NCI-H226 (cell line): ENCODE measurements around the gene ARHGEF40.

ENCODE experiments used
- DNase-seq: peaks from one replicate; pipeline ENCODE4 v3.0.0-alpha.2; 2015

ARHGEF40 gene

GRCh38 chr14:21060614-21061346, 9.3 kb upstream of the ARHGEF40 start:
- no peak for DNase-seq

- DNase-seq: peak; percentile 0
These were observed 8.8 kb upstream of the ARHGEF40 start for GRCh38 chr14:21061347-21061668.

DNA sequence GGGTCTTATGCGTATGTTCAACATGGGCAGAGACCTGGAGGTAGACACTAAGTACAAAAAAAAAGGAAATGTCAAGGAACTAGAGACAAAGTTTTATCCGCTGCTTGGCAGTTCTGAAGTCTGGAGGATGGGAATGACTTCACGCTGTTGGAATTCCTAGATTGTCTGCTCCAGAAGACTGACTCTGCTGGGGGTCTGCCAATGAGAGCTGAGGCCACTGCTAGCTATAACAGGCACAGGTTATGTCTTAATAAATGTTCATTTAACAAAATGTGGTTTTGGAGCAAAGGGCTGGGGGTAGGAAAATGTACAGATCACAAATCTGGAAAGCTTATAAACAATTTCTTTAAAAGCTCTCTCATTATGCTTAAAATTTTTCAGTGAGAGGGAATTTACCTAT, 6.6 kb upstream of the ARHGEF40 start:
- DNase-seq: peak; percentile 81

- peak; percentile 3 for DNase-seq
These were observed 3.1 kb upstream of the ARHGEF40 start for GRCh38 chr14:21066882-21067502.

DNA sequence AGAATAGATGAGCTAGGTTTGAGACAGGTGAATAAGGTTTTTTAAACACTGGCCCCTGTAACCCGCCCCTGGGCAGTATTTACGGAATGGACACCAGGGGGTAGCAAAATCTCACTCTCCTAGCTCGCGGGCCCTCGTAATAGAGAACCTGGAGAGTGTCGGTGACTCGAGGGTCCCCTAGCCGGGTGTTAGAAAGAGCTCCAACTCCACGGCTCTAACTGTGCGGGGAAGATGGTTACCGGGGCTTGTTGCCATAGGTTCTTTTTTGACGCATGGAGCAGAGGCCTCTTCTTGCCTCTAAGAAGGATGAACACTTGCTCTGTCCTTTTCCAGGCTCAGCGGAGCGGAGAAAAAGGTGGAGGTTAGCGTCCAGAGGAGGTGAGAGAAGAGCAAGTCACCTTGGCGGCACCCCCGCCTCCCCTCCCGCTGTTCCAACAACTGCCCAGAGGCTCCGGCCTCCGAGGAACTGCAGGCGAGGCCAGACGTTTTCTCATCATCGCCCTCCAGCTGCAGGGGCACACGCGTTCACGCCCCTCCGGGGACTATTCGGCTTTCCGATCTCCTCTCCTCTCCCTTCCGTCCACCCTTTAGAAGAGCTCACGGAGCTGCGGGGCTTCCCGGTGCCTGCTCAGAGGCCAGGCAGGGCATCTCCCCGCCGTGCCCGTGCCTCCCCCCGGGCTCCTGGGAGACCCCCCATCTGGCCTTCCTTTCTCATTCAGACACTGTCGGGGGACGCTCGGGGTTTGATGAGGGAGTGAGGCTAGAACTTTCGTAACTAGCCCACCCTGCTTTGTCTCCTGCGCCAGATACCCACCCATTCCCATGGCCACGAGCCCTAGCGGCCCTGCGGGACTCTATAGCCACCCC, 1.4 kb upstream of the ARHGEF40 start:
- DNase-seq: peak; percentile 16

- DNase-seq: no peak
These were observed 569 bp upstream of the ARHGEF40 start for GRCh38 chr14:21069388-21070082.

GRCh38 chr14:21070610-21071224, 613 bp downstream of the ARHGEF40 start:
- peak; percentile 59 for DNase-seq

DNA sequence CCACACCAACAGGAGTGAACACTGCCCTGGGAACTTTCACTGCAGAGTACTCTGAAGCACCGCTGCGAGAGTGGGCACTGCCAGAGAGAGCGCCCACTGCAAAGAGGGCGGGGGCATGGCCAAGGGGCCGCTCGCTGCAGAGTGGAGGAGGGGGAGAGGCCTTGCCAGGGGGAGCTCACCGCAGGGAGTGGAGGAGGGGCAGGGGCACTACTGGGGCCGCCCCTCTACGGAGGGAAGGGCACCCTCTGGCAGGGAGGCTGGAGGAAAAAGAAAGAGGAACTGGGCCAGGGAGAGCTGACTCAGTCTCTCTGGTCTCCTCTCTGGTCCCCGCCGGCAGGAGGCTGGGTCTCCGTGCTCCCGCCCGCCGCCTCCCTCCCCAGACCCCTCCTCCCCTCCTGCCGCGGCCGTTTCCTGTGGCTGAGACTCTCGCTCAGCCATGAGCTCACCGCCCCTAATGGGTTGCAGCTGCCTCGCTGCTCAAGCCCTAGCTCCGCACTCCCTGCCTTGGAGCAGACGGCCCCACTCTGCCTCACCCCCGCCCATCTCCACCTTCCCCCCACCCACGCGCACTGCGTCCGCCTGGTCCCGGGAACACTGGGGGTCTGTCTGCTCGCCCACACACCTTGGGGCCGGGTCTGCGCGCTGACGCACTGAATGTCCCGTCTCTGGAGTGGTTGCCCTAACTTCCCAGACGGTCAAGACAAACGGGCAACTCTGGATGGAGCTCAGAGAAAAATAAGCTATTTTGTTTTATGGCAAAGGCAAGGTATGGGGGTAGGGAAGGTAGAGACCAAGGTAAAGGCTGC, 1.3 kb downstream of the ARHGEF40 start:
- DNase-seq: peak; percentile 82

GRCh38 chr14:21072031-21072473, 1.9 kb downstream of the ARHGEF40 start:
- DNase-seq: peak; percentile 17

DNA sequence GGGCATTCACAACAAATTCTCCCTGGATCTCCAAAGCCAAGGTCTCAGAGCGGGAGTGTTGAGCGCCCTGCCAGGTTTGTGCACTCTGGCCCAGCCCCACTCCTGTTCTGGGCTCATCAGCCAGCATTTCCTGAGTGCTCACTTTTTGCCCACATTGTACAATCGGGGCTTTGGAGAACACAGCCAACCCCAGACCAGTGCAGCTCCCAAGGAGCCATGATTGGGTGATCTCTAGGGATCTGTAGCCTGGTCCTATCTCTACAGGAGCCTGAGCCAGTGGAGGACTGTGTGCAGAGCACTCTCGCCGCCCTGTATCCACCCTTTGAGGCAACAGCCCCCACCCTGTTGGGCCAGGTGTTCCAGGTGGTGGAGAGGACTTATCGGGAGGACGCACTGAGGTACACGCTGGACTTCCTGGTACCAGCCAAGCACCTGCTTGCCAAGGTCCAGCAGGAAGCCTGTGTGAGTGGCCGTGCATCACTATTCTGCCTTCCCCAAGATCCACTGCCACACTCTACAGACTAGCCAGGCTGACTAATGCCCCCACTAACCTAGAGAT, 2.8 kb downstream of the ARHGEF40 start:
- DNase-seq: no peak

GRCh38 chr14:21073921-21074320, 3.8 kb downstream of the ARHGEF40 start:
- no peak for DNase-seq

GRCh38 chr14:21074398-21075272, 4.5 kb downstream of the ARHGEF40 start:
- no peak for DNase-seq

- DNase-seq: no peak
These were observed 5.8 kb downstream of the ARHGEF40 start for GRCh38 chr14:21075719-21076437.

DNA sequence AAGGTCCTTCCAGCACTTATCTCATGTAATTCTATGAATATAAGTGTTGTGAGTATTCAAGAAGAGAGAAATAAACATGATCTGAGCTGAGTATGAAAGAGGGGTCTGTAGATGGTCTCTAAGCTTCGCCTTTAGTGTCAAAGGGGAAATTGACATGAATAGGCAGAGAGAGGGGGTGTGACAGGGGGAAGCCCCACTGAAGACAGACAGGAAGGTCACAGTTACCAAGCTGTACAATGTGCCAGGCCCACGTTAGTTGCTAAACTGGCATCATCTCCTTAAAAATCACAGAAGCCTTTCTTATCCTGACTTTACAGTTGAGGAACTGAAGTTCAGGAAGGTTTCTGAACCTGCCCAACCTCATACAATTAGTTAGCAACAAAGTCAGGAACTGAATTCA, 7.6 kb downstream of the ARHGEF40 start:
- no peak for DNase-seq

DNA sequence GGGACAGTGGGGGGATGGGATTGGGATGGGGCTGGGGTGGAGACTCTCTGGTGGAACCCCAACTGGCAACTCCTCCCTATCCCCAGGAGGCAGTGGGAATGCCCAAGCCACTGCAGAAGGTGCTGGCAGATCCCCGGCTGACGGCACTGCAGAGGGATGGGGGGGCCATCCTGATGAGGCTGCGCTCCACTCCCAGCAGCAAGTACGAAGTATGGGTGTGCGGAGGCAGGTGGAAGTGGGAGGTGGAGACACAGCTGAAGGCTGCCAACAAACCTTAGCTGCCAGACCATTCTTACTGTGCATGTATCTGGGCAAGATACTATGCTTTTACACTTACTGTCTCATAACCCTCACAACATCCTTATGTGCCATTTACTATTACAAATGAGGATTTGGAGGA, 8.2 kb downstream of the ARHGEF40 start:
- DNase-seq: no peak

DNA sequence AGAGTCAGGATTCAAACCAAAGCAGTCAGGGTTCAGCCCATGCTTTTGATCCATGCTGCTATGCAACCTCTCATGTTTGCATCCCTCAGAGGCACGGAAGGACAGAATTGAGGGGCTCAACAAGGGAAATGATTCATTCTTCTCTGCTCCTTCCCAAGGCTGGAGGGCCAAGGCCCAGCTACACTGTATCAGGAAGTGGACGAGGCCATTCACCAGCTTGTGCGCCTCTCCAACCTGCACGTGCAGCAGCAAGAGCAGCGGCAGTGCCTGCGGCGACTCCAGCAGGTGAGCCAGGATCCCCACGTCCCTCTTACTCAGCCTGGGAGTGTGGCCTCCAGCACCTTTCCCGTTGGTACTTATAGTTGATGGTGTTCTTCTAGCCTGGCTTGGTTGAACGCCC, 8.6 kb downstream of the ARHGEF40 start:
- DNase-seq: no peak

DNA sequence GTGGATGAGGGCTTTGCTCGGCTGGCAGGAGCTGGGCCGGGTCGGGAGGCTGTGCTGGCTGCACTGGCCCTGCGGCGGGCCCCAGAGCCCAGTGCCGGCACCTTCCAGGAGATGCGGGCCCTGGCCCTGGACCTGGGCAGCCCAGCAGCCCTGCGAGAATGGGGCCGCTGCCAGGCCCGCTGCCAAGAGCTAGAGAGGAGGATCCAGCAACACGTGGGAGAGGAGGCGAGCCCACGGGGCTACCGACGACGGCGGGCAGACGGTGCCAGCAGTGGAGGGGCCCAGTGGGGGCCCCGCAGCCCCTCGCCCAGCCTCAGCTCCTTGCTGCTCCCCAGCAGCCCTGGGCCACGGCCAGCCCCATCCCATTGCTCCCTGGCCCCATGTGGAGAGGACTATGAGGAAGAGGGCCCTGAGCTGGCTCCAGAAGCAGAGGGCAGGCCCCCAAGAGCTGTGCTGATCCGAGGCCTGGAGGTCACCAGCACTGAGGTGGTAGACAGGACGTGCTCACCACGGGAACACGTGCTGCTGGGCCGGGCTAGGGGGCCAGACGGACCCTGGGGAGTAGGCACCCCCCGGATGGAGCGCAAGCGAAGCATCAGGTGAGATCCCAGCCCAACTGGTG, 11.5 kb downstream of the ARHGEF40 start:
- DNase-seq: no peak

DNA sequence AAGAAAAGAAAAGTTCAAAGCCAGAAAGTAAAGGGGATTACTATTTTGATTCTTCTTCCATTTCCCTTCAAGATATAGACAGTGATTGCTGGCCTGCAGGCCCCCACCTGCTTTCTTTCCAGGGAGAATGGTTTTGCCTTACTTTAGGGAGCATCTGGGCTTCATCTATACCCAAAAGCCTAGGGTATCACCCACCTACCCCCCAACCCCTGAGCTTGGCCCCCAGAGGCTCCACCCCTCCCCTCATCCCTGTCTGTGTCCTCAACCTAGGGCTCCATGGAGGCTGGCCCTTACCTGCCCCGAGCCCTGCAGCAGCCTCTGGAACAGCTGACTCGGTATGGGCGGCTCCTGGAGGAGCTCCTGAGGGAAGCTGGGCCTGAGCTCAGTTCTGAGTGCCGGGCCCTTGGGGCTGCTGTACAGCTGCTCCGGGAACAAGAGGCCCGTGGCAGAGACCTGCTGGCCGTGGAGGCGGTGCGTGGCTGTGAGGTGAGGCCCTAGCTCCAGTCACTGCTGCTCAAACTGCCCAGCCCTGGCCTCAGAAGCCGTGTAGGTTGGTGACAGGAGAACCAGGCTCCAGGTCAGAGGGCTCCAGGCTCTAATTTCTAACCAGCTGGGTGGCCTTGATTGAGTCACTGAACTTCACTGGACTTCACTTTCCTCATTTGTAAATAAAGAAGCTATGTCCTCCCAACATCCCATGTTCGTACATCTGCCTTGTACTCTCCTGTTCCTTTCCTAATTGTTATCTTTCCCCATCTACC, 13.6 kb downstream of the ARHGEF40 start:
- DNase-seq: no peak

GRCh38 chr14:21084396-21084795, 14.3 kb downstream of the ARHGEF40 start:
- no peak for DNase-seq
